Stimulated activated CD8-positive, alpha-beta memory T cell treated with anti-CD3 and anti-CD28 coated beads, Interleukin-15, amount 100 ng/mL, for 4 hours (primary cell): ENCODE results near the gene CLNK.
"Not testable (repeated sequence)": the region's sequence is repeated elsewhere in the genome, so short reads cannot be mapped to it uniquely, and the experiment has no call there.

ENCODE experiments used
- DNase-seq, 2 donors: peaks; one replicate each; pipeline ENCODE4 v3.0.0-alpha.2; 2020; ENCODE audit warnings: low read depth in 2 of 2

Gene CLNK

DNA sequence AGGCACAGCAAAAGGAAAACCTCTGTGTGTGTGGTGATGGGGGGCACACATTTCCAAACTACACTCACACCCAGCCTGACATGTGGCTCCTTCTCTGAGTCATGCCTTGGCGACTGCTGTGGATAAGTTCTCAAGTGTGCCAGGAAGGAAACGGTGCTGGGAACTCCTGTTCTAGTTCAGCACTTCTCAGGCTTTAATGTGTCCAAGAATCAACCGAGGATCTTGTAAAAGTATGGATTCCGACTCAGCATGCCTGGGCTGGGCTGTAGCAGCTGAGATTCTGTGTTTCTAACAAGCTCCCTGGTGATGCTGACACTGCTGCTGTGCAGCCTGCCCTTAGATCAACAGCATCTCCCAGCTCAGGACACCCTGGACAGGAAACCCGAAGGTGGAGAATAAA lies 20.2 kb downstream of the CLNK start:
- DNase-seq, result no peak

- DNase-seq, result no peak
Observed at GRCh38 chr4:10662937-10663336, 21.6 kb downstream of the CLNK start.

DNA sequence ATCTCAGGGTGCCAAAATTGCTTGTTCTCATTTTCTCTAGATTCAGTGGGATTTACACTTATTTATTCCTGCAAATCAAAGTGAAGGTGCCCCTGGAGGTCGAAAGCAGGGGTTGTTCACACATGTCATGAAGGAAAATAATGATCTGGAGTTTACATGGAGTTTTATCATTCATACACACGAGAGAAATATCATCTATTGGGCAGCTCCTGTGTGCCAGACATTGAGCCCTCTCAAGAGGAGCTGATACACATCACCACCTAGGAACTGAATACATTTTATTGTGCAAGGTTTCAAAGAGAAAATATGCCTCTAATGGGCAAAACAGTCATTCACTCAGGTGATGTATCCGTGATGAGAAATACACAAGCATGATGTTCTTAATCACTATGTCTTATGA lies 23.5 kb downstream of the CLNK start:
- no peak for DNase-seq

DNA sequence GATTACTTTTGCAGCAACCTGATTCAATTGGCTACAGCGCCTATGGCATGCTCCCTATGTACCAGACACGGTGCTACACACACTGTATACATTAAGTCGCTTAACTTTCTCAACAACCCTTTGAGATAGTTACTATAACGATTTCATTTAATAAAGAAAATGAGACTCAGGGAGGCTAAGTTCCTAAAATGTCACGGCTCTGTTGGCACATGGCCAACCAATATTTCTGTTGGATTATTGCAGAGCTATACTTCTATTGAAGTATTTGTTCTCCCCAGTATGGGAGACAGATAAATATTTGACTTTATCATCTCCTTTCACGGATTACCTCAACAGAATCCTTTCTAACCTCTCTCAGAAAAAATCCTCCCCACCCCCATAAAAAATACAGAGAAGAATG lies 25.3 kb downstream of the CLNK start:
- DNase-seq, result no peak

- no peak for DNase-seq
Observed at GRCh38 chr4:10656988-10657387, 27.6 kb downstream of the CLNK start.

- no peak for DNase-seq
Observed at GRCh38 chr4:10656420-10656819, 28.1 kb downstream of the CLNK start.

DNA sequence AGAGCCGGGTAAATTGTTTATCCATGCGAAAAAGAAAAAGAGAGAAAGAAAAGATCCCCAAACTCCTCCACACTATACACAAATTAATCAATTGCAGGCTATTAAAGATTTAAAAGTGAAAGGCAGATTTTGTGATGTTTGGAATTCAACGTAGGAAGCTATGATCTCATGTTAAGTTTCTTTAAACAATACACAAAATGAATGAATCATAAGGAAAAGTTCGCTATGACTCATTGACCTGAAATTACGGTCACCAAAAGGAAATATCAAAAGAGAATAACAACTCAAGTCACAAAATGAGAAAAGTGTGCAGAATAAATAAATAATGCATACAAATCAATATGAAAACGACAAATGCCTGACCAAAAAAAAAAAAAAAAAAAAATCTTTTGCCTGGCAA lies 28.6 kb downstream of the CLNK start:
- no peak for DNase-seq

- no peak for DNase-seq
Observed at GRCh38 chr4:10648479-10648878, 36.1 kb downstream of the CLNK start.

DNA sequence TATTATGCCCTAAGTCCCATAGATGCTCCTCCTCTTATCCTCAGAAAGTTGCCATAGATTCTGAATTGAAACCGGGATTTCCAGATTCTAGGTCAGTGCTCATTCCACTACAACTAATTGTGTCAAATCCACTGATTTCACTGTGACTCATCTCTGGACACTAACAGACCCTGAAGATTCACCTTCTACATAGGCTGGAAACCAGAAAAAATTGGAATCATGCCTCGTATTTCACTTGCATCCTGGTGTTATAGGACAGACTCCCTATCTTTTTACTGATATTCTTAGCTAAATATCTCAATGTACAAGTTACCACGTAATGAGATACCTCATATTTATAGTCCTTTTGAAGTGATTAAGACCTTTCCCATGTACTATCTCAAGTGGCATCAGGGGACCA lies 36.7 kb downstream of the CLNK start:
- DNase-seq, result no peak

DNA sequence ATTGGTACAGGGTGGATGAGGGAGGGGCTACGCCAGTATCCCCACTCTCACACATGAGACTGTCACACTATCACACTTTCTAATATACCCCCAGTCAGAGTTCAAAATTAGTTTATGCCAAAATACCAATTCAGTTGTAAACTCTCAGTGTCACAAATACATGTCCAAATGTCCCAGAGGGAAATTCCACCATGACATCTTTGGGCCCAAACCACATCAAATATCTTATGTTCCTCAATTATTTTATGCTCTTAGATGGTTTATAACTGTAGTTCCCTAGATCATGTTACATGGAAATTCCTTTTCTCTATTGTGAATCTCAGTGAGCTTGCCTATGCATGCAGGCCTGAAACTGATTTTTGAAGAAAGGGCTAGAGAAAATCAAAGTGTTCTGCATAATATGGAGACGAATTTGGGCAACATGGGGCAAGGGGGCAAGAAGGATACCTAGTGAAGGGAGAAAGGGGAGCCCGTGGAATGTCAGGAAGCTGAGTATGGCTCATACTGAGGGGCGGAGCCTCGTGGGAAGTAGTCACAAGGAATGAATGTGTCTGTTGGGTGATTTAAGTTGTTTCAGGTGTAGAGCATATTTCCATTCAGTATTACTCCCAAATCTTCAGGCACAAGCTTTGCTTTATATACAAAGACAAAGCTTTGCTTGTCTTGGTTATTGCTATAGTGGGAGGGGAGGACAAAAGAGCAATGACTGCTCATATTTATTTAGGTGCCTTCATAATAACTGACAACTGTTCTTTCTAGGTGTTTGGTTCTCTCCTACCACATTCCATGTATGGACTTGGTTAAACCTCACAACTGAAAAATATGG lies 40.8 kb downstream of the CLNK start:
- no peak for DNase-seq

- no peak for DNase-seq
Observed at GRCh38 chr4:10640561-10641201, 43.9 kb downstream of the CLNK start.

DNA sequence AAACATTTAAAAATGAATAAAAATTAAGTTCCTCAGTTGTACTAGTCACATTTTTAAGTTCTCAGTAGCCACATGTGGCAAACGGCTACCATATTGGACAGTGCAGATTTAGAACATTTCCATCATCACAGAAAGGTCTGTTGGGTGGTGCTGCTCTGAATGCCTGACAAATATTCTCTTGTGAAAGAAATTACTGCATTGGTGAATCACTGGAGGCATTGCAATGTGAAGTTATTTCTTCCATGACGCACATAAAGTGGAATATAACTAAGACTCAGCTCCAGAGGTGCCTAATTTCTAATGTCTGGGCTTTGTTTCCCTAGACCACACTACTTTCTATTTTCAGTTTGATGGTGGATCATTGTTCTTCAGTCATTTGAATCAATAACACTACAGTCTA lies 44.9 kb downstream of the CLNK start:
- no peak for DNase-seq

GRCh38 chr4:10639100-10639499 lies 45.5 kb downstream of the CLNK start:
- no peak for DNase-seq

- DNase-seq, result no peak
Observed at GRCh38 chr4:10635091-10635490, 49.5 kb downstream of the CLNK start.

- DNase-seq, result no peak
Observed at GRCh38 chr4:10629394-10629793, 55.2 kb downstream of the CLNK start.

- DNase-seq, result no peak
Observed at GRCh38 chr4:10625131-10625530, 59.4 kb downstream of the CLNK start.

GRCh38 chr4:10623862-10624261 lies 60.7 kb downstream of the CLNK start:
- no peak for DNase-seq

DNA sequence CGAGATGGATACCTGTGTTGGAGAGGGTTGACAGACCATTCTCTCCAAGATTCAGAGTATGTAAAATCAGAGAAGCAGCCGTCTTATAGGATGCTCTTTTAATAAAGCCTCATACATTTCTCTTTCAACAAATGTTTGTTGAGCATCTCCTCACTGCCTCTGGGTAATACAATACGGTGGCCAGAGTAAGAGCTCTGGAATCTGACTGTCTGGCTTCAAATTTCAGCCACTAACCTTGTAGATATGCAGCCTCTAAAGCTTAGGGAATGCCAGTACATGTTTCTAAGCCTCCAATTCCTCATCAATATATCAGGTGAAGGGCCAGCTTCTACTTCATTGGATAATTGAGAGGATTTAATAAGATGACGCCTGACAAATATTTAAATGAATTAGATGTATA lies 61.3 kb downstream of the CLNK start:
- no peak for DNase-seq

GRCh38 chr4:10622728-10623127 lies 61.8 kb downstream of the CLNK start:
- no peak for DNase-seq

DNA sequence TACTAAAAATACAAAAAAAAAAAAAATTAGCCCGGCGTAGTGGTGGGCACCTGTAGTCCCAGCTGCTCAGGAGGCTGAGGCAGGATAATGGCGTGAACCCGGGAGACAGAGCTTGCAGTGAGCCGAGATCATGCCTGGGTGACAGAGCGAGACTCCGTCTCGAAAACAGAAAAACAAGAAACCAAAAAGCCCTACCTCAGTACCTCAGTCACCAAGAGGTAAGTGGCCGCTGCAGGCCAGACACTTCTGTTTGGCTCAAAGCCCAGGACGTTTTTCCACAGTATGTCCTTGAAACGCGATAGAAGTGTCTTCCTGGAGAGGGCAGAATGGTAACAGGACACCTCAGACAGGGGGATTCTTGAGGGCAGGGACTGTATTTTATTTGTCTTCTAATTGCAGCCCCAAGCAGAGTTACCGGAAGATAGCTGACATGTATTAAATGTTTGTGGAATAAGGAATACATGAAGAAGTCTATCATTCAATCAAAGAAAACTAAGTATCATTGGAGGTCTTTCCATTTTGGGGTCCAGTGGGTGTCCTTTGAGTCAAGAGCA lies 63.6 kb downstream of the CLNK start:
- no peak for DNase-seq

DNA sequence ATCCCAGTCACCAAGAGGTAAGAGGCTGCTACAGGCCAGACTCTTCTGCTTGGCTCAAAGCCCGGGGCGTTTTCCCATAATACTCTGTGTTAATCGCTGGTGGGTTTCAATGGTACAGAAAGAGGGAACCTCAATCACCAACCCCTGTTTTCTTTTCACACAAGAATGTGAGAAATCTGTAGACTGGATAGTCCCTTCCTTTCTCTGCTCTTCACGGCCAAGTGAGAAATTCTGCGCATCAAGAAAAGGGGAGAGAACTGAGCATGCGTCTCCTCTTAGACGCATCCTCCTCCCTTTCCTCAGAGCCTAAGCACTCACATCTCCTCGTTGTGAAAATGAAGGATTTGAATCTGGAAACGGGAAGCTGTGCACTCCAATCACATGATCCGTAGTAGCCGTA lies 64.7 kb downstream of the CLNK start:
- DNase-seq, result no peak

- no peak for DNase-seq
Observed at GRCh38 chr4:10619220-10619619, 65.3 kb downstream of the CLNK start.

- not testable (repeated sequence) for DNase-seq
Observed at GRCh38 chr4:10614926-10615325, 69.6 kb downstream of the CLNK start.
